Posterior vena cava (tissue), 2 donors: ENCODE results near the gene RAP2C. TPM values are rescaled to one million over a fixed set of nuclear protein-coding genes. Genes with fewer than 3 reads are reported as not detected.
"Not testable (repeated sequence)": the region's sequence is repeated elsewhere in the genome, so short reads cannot be mapped to it uniquely, and the experiment has no call there.

ENCODE experiments used
- DNase-seq: peaks from one replicate; pipeline ENCODE4 v3.0.0-alpha.2; 2020; ENCODE audit warnings: low spot score
- intact Hi-C, 2 donors: fragments of 100-400 bp; cut with DNase I; formaldehyde crosslinking; loops; one replicate each; pipeline versions ENCODE4 v1.14.1 to v1.14.2; 2022 to 2023
- total RNA-seq, 2 donors: library from RNA; stranded (reverse); fragmentation: NEBNext Ultra II Directional; extraction: Animal tissue kit (Norgen Biotek cat#: 25700); gene quantifications; one replicate each; pipeline ENCODE4 v1.2.1, GENCODE V29; 2021
- donor health status: DM: yes; HTN: yes; CAD: no.
- donor health status: DM: yes; HTN: yes; CAD: no.

Gene RAP2C
- total RNA-seq, 2 donors from 2014 or later, result 21.1 to 25.8 TPM

- intact Hi-C loops, result no loop called here
- no peak for DNase-seq
Observed at GRCh38 chrX:132207996-132208395, 11.3 kb downstream of the RAP2C start.

GRCh38 chrX:132206259-132206658 lies 13.0 kb downstream of the RAP2C start:
- intact Hi-C loops, result no loop called here
- DNase-seq, result no peak

- intact Hi-C loops, result no loop called here
- no peak for DNase-seq
Observed at GRCh38 chrX:132204629-132205028, 14.6 kb downstream of the RAP2C start.

GRCh38 chrX:132200976-132201375 lies 18.3 kb downstream of the RAP2C start:
- no peak for DNase-seq
- intact Hi-C loops, result no loop called here

- intact Hi-C loops, result no loop called here
- DNase-seq, result no peak
Observed at GRCh38 chrX:132199941-132200340, 19.3 kb downstream of the RAP2C start.

- DNase-seq, result no peak
- intact Hi-C loops, result no loop called here
Observed at GRCh38 chrX:132193872-132194574, 25.2 kb downstream of the RAP2C start.

GRCh38 chrX:132191938-132192337 lies 27.3 kb downstream of the RAP2C start:
- DNase-seq, result no peak
- intact Hi-C loops, result no loop called here

- intact Hi-C loops, result no loop called here
- no peak for DNase-seq
Observed at GRCh38 chrX:132188175-132188574, 31.1 kb downstream of the RAP2C start.

- intact Hi-C loops, result no loop called here
- no peak for DNase-seq
Observed at GRCh38 chrX:132187451-132187850, 31.8 kb downstream of the RAP2C start.

GRCh38 chrX:132184871-132185270 lies 34.4 kb downstream of the RAP2C start:
- intact Hi-C loops, result no loop called here

GRCh38 chrX:132181364-132181763 lies 37.9 kb downstream of the RAP2C start:
- intact Hi-C loops, result no loop called here

More at GRCh38 chrX:132184871-132185270, 34.4 kb downstream of the RAP2C start:
- no peak for DNase-seq

GRCh38 chrX:132180929-132181328 lies 38.3 kb downstream of the RAP2C start:
- DNase-seq, result no peak
- intact Hi-C loops, result no loop called here

More at GRCh38 chrX:132181364-132181763, 37.9 kb downstream of the RAP2C start:
- peak; percentile 77 for DNase-seq

GRCh38 chrX:132173647-132174046 lies 45.6 kb downstream of the RAP2C start:
- intact Hi-C loops, result no loop called here
- DNase-seq, result no peak

- intact Hi-C loops, result no loop called here
- no peak for DNase-seq
Observed at GRCh38 chrX:132171881-132172280, 47.4 kb downstream of the RAP2C start.

- intact Hi-C loops, result no loop called here
Observed at GRCh38 chrX:132171478-132171877, 47.8 kb downstream of the RAP2C start.

GRCh38 chrX:132169554-132169953 lies 49.7 kb downstream of the RAP2C start:
- intact Hi-C loops, result no loop called here
- no peak for DNase-seq

More at GRCh38 chrX:132171478-132171877, 47.8 kb downstream of the RAP2C start:
- DNase-seq, result no peak

GRCh38 chrX:132165651-132166050 lies 53.6 kb downstream of the RAP2C start:
- DNase-seq, result no peak

GRCh38 chrX:132165005-132165404 lies 54.2 kb downstream of the RAP2C start:
- DNase-seq, result no peak
- intact Hi-C loops, result no loop called here

More at GRCh38 chrX:132165651-132166050, 53.6 kb downstream of the RAP2C start:
- intact Hi-C loops, result no loop called here

- DNase-seq, intact Hi-C loops: not testable (repeated sequence)
Observed at GRCh38 chrX:132163094-132163493, 56.2 kb downstream of the RAP2C start.

- DNase-seq, result no peak
- intact Hi-C loops, result no loop called here
Observed at GRCh38 chrX:132153166-132153565, 66.1 kb downstream of the RAP2C start.
